ENCODE results near the gene PTX4.

PTX4 gene

GRCh38 chr16:1439058-1439698 is 49.6 kb downstream of the PTX4 start:
- no peak for DNase-seq (ENCODE audit: low spot score)
- in situ Hi-C loops (cut with MboI; ENCODE audit: low sequenced_read_pairs, unreplicated experiment) = no loop called here
- no peak for TF ChIP-seq CTCF (IDR thresholded peaks at IDR 0.05; ENCODE audit: borderline replicate concordance, control extremely low read depth, extremely low read depth, insufficient read depth, missing control alignments)

- no peak for DNase-seq (ENCODE audit: low spot score)
- in situ Hi-C loops (cut with MboI; ENCODE audit: low sequenced_read_pairs, unreplicated experiment) = no loop called here
- TF ChIP-seq CTCF (IDR thresholded peaks at IDR 0.05; ENCODE audit: borderline replicate concordance, control extremely low read depth, extremely low read depth, insufficient read depth, missing control alignments) = no peak
Observed at GRCh38 chr16:1438229-1439057, 50.3 kb downstream of the PTX4 start.

GRCh38 chr16:1437606-1438005 is 51.1 kb downstream of the PTX4 start:
- DNase-seq (ENCODE audit: low spot score) = no peak
- in situ Hi-C loops (cut with MboI; ENCODE audit: low sequenced_read_pairs, unreplicated experiment) = no loop called here
- no peak for TF ChIP-seq CTCF (IDR thresholded peaks at IDR 0.05; ENCODE audit: borderline replicate concordance, control extremely low read depth, extremely low read depth, insufficient read depth, missing control alignments)

- TF ChIP-seq CTCF (IDR thresholded peaks at IDR 0.05; ENCODE audit: borderline replicate concordance, control extremely low read depth, extremely low read depth, insufficient read depth, missing control alignments) = no peak
- no peak for DNase-seq (ENCODE audit: low spot score)
- in situ Hi-C loops (cut with MboI; ENCODE audit: low sequenced_read_pairs, unreplicated experiment) = no loop called here
Observed at GRCh38 chr16:1436731-1437355, 51.9 kb downstream of the PTX4 start.

- TF ChIP-seq CTCF (IDR thresholded peaks at IDR 0.05; ENCODE audit: borderline replicate concordance, control extremely low read depth, extremely low read depth, insufficient read depth, missing control alignments) = no peak
- in situ Hi-C loops (cut with MboI; ENCODE audit: low sequenced_read_pairs, unreplicated experiment) = no loop called here
- DNase-seq (ENCODE audit: low spot score) = no peak
Observed at GRCh38 chr16:1435921-1436697, 52.6 kb downstream of the PTX4 start.
